ENCODE results near the gene LDB2.

Gene LDB2

DNA sequence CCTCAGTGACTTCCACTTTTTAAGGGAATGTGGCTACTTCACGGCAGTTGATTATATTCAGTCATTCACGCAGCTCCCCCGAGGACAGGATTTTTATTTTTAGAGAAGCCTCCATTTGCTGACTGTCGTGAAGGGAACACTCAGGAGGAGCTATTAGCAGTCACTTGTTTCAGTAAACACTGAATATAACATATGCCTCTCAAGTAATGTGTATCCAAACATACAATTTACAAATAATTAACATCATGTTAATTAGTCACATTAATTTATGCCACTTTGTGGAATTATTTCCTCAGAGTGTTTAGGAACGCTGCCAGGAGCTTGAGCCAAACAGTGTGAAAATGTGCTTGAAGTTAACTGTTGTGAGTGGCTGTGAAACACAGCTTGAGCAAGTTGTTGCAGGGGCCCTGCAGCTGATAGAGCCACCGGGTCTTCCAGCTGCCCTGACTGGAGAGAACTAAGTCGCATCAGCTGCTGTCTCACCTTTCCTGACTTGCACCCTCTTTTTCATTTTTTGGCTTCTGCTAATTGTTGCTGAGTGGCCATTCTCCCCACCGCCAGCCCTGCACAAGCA, 245.6 kb downstream of the LDB2 start:
- TF ChIP-seq, protein P1, sequence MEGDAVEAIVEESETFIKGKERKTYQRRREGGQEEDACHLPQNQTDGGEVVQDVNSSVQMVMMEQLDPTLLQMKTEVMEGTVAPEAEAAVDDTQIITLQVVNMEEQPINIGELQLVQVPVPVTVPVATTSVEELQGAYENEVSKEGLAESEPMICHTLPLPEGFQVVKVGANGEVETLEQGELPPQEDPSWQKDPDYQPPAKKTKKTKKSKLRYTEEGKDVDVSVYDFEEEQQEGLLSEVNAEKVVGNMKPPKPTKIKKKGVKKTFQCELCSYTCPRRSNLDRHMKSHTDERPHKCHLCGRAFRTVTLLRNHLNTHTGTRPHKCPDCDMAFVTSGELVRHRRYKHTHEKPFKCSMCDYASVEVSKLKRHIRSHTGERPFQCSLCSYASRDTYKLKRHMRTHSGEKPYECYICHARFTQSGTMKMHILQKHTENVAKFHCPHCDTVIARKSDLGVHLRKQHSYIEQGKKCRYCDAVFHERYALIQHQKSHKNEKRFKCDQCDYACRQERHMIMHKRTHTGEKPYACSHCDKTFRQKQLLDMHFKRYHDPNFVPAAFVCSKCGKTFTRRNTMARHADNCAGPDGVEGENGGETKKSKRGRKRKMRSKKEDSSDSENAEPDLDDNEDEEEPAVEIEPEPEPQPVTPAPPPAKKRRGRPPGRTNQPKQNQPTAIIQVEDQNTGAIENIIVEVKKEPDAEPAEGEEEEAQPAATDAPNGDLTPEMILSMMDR (IDR thresholded peaks at IDR 0.05; ENCODE audit: borderline replicate concordance, control extremely low read depth, extremely low read depth, insufficient read depth, missing control alignments), result no peak
- in situ Hi-C loops (cut with MboI; ENCODE audit: low sequenced_read_pairs, unreplicated experiment), result no loop called here
- no peak for DNase-seq (ENCODE audit: low spot score)

DNA sequence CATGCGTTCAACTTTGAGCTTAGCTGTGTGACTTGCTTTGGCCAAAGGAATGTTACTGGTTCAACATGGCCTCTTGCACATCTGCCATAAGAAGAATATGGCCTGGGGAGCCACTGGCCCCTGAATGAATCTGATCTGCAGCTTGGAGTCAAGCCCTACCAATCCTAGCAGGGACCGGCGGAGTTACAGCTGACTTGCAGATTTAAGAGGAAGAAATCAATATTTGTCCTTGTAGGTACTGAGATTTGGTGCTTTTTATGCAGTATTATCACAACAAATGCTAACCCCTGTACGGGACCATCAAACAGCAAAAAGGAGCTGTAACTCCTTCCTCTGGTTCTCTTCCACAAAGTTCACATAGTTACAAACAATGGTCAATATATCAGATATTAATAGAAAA, 252.0 kb downstream of the LDB2 start:
- in situ Hi-C loops (cut with MboI; ENCODE audit: low sequenced_read_pairs, unreplicated experiment), result no loop called here
- TF ChIP-seq, protein P1 (IDR thresholded peaks at IDR 0.05; ENCODE audit: borderline replicate concordance, control extremely low read depth, extremely low read depth, insufficient read depth, missing control alignments), result no peak
- DNase-seq (ENCODE audit: low spot score), result no peak

DNA sequence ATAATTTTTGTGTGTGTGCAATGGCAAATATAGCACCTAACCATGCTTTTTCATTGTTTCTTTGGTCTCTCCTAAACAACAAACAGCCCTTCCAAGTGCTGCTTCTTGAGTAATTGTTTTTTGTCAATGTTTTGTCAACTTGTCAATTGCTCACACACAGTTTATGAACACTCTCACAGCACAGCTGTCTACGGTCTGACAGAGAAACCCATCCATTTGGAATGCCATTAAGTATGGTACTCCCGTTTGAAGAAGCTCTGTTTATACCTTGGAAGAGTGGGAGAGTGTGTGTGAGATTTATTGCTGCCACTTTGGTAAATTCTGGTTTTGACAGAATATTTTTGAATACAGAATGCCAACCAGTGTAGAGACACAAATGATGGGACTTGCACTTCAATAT, 254.6 kb downstream of the LDB2 start:
- TF ChIP-seq, protein P1 (IDR thresholded peaks at IDR 0.05; ENCODE audit: borderline replicate concordance, control extremely low read depth, extremely low read depth, insufficient read depth, missing control alignments), result no peak
- in situ Hi-C loops (cut with MboI; ENCODE audit: low sequenced_read_pairs, unreplicated experiment), result no loop called here
- no peak for DNase-seq (ENCODE audit: low spot score)

DNA sequence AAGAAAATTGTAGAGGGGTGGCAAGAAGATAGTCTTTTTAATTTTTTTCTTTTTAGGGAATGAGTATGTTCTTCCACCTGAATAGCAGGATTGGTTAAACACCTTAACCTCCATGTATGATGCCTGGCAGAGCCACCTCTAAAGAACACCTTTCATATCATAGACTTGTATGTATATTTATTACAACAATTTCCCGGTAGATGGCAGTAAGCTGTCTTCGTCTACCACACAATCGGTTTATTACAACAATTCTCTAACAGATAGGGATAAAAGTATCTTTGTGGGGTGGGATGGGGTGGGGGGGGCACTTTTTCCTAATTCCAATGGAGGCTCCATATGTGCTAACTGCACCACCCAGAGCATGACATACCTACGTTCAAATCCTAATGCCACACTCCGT, 255.5 kb downstream of the LDB2 start:
- in situ Hi-C loops (cut with MboI; ENCODE audit: low sequenced_read_pairs, unreplicated experiment), result no loop called here
- no peak for DNase-seq (ENCODE audit: low spot score)
- TF ChIP-seq, protein P1 (IDR thresholded peaks at IDR 0.05; ENCODE audit: borderline replicate concordance, control extremely low read depth, extremely low read depth, insufficient read depth, missing control alignments), result no peak

DNA sequence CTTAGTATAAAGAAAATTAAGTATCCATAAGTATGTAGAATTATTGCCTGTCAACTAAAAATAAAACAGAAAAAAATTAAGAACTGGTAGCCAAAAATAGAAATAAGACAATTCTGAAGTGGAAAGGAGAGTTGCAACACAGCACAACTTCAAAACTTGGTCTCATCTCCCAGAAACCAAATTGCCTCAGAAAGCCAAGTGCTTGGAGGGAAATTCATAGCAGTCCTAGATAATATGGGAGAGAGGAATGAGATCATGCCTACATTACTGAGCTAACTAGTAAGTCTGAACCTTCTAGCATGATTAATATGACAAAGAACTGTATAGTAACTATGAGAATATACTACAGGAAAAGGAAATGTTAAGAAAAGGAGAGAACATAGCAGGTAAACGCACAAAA, 256.5 kb downstream of the LDB2 start:
- in situ Hi-C loops (cut with MboI; ENCODE audit: low sequenced_read_pairs, unreplicated experiment), result no loop called here
- DNase-seq (ENCODE audit: low spot score), result no peak
- TF ChIP-seq, protein P1 (IDR thresholded peaks at IDR 0.05; ENCODE audit: borderline replicate concordance, control extremely low read depth, extremely low read depth, insufficient read depth, missing control alignments), result no peak

DNA sequence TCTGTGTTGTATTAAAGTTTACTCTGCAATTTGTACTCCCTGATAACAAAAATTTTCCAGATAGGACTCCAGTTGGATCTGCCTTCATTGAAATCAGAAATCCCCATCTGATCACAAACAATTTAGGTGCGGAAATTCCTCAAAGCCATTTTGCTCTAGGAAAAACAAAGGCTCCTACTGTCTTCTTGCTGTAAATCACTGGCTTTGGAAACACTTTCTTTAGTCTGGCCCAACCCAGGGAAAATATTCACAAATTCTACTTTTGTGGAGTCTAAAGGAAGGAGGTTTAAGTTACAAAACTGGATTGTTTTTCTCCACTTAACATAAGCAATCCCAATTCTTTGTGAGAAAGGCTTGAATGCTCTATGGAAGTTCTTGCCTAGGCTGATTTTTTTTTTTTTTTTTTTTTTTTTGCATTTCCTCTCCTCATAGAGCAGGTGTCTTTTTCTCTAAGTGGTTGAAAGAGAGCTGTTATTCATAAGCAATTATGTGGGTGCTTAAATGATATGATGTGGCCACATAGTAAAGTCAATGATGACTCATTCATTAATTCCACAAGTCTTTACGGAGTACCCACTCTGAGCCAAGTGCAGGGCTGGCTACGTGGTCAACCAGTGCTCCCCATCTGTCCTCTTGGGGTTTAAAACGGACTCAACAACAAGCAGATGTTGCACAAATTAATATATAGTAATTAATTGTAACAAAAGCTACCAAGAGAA, 261.4 kb downstream of the LDB2 start:
- TF ChIP-seq, protein P1 (IDR thresholded peaks at IDR 0.05; ENCODE audit: borderline replicate concordance, control extremely low read depth, extremely low read depth, insufficient read depth, missing control alignments), result no peak
- no peak for DNase-seq (ENCODE audit: low spot score)
- in situ Hi-C loops (cut with MboI; ENCODE audit: low sequenced_read_pairs, unreplicated experiment), result no loop called here

All from GM13976 (cell line).